LoVo (cell line): ENCODE results near the gene YPEL4.

Experiments used
- DNase-seq: peaks from one replicate; pipeline ENCODE4 v3.0.0-alpha.2; 2016; ENCODE audit warnings: low spot score

The YPEL4 gene

DNA sequence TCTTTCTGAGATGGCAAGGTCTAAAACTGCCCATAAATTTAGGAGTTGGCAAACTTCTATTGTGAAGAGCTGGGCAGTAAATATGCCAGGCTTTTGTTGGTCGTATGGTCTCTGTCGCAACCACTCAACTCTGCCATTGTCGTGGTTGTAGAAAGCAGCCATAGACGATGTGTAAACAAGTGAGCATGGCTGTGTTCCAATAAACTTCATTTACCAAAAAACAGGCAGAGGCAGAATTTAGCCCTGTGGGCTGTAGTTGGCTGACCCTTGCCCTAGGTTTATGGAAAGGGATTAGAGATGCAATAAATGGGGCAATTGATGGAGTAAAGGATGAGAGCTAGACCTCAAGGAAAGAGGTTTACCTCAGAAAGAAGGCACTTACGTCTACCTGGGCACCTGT lies 17.6 kb downstream of the YPEL4 start:
- DNase-seq, result no peak

DNA sequence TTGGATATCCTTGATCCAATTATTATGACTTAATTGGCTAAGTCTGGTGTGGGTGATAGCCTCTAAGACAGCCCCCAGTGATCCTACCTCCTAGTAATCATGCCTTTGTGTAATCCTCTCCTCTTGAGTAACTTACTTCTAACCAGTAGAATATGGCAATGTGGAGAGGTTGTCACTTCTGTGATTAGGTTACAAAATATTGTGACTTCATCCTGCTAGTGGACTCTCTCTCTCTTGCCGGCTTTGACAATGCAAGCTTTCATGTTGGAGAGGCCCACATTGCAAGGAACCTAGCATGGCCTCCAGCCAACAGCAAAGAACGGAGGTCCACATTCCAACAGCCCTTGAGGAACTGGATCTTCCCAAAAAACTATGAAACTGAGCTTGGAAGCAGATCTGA lies 19.5 kb downstream of the YPEL4 start:
- DNase-seq, result no peak

DNA sequence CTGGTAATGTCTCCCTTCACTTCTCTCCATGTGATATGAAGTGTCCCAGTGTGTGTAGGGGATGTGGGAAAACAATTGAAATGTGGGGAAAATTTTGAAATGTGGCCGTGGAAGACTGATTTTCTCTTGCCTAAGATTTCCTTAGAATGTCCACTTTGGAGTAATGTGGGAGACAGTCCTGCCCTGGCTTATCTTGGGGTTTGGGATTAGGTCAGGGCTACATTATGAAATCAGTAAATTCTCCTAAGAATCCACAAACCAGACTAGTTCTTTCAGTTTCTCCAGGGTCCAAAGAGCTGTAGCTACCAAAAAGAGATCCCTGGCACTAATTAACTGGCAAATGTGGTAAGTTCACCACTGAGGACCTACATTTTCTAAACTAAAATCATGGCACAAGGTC lies 22.8 kb downstream of the YPEL4 start:
- DNase-seq, result no peak

DNA sequence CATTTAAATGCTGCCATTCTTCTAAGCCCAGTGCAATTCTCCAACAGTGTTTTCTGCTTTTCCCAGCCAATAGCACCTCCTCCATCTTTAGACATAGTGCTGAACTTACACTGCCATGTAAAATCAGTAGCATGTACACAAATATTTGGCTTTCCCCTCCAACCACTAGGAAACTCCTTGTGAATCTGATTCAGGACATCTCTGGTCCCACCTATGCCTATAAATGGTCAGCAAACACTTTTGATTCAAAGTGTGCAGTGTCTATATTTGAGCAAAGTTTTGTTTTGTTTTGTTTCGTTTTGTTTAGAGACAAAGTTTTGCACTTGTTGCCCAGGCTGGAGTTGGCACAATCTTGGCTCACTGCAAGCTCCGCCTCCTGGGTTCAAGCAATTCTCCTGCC lies 24.8 kb downstream of the YPEL4 start:
- no peak for DNase-seq

DNA sequence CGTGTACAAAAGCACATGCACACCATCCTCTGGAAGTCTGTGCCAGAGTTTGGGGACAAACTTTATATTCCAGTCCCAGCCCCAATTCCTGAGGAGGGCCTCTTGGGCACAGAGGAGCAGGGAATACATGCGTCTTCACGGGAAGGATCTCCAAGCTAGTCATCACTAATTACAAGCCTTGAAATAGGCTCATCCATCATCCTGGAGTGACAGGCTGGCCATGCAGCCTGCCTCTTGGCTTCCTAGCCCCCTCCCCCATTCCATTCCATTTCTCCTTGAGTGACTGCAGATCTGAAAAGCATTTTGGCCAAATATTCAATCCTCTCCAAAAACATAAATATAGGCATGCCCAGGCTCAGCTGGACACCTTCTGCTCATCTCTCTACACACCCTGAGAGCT lies 27.4 kb downstream of the YPEL4 start:
- no peak for DNase-seq

DNA sequence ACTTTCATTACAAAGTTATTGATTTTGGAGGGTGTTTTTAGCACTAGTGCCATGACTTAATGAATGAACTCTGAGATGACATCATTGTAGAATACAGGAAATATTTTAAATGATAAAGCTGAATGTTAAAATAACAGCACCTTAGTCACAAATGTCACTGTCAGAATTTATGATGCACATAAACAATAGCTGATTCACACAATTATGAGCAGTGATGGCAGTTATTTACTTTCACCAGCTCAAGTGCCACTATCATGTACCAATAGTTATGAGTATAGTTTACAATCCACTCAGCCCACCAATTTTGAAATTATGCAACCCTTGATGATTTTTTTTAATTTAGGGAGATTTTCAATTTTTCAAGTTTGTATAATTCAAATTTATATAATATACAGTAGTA lies 29.2 kb downstream of the YPEL4 start:
- DNase-seq, result no peak

DNA sequence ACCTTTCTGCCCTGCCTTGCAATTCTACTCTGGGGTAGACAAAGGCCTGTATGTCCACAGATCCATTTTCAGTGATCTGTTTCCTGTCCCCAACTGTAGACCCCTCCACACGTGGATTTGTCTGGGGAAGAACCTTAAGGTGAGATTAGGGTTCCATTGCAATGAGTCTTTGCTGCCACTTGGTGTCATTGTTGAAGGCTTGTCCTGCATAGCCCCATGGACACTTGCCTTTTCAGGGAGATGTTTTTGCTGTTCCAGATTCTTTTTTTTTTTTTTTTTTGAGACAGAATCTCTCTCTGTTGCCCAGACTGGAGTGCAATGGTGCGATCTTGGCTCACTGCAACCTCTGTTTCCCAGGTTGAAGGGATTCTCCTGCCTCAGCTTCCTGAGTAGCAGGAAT lies 30.4 kb downstream of the YPEL4 start:
- no peak for DNase-seq

DNA sequence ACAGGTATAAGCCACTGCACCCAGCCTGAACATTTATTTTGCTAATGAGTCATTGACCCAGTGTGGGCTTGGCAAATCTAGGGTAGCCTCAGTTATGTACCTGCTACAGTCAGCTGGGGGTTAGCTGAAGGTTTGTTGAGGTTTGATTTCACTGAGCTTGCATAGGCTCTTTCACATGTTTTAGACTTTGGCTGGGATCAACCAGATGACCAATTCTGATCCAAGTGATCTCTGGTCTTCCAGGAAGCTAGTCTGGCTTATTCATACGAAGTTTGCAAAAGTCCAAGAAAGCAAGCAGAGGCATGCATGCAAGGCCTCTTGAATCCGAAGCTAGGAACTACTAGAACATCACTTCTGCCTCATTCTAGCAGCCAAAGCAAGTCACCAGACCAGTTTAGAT lies 31.3 kb downstream of the YPEL4 start:
- no peak for DNase-seq

DNA sequence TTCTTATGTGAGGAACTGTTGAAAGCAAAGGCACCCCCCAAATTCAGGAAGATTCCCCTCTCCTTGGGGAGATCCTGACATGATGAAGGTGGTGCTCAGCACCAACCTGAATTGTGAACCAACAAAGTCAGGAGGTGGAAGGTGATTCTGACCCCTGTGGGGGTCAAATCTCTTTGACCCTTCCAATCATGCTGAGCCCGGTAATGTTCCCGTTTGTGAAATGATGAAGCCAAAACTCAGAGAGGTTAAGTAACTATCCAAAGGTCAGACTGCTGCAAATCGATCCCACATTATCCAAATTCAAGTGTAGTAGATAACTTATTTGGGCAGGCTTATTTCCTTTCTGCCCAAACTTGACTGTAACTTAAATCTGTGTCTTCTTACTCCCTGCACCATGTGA lies 33.1 kb downstream of the YPEL4 start:
- no peak for DNase-seq

DNA sequence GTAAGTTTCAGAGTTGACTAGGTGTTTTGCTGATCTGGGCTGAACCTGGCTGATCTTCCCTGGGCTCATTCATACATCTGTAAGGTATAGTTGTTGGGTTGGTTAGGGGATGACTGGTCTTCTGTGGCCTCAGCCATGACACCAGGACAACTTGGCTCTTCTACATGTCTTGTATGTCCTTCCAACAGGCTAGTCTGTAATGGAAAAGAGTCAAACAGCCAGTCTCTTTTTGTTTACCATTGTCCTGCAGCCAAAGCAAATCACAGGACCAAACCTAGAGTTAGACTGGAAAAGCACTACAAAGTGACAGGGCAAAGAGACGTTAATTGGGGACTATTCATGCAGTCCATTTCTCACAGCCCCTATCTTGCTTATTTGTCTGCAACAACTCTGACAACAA lies 34.4 kb downstream of the YPEL4 start:
- no peak for DNase-seq

DNA sequence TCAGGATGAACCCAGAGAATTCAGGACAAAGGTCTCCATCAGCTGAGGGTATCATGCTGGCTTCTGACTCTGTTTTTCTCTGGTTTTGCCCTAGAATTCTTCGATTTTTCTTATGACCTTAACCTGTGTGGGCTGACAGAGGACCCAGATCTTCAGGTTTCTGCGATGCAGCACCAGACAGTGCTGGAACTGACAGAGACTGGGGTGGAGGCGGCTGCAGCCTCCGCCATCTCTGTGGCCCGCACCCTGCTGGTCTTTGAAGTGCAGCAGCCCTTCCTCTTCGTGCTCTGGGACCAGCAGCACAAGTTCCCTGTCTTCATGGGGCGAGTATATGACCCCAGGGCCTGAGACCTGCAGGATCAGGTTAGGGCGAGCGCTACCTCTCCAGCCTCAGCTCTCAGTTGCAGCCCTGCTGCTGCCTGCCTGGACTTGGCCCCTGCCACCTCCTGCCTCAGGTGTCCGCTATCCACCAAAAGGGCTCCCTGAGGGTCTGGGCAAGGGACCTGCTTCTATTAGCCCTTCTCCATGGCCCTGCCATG lies 35.4 kb downstream of the YPEL4 start:
- no peak for DNase-seq

DNA sequence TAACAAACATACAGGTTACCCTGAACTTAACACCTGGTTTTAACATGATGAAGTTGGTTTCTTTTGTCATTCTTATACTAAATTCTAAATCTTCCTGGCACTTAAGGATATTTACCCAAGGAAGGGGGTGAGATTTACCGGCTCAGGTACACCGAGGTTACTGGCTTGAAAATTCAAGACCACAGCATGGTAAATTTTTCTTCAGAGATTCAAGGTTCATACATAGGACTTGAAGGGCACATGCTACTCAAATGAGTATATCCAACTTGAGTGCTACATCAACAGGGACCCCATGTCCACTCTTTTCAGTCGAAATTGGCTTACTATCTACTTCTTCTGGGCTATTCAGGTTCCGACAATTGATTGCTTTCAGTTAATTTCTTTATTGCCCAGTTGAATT lies 39.5 kb downstream of the YPEL4 start:
- no peak for DNase-seq

DNA sequence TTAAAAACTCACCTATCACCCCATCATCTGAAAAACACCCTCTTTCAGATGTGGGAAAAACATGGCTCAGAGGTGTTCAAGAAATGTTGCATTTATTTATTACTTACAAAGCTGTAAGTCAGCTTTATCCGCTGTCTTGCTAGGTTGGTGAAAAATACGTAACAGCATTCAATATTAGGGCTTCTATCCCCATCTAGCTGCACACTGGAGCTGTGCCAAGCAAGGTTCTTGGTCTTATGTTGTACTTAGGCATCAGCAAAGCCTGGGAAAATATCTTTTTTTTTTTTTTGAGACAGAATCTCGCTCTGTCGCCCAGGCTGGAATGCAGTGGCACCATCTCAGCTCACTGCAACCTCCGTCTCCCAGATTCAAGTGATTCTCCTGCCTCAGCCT lies 44.7 kb downstream of the YPEL4 start:
- DNase-seq, result no peak

DNA sequence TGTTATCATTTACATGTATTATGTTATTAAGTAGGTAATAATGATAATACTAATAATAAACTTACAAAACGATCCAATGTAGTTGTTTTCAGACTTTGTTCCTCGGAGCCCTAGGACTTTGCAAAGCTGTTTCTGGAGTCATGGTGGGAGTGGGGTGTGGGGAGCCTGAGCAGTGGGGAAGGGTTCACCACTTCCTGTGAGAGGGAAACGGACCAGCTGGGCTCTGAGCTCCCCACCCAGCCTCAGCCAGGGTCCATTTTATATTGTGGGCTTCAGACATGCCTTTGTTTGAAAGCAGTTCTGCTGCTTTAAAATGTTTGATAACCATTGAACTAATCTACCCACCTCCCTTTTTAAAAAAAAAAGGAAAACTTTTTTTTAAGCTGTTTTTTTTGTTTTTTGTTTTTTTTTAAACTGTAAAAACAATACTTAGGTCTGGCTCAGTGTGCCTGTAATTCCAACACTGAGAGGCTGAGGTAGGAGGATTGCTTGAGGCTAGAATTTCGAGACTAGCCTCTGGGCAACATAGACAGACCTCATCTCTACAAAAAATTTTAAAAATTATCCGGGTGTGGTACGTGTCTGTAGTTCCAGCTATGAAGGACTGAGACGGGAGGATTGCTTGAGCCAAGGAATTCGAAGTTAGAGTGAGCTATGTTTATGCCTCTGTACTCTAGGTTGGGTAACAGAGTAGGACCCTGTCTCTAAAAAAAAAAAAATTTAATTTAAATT lies 45.2 kb downstream of the YPEL4 start:
- no peak for DNase-seq

DNA sequence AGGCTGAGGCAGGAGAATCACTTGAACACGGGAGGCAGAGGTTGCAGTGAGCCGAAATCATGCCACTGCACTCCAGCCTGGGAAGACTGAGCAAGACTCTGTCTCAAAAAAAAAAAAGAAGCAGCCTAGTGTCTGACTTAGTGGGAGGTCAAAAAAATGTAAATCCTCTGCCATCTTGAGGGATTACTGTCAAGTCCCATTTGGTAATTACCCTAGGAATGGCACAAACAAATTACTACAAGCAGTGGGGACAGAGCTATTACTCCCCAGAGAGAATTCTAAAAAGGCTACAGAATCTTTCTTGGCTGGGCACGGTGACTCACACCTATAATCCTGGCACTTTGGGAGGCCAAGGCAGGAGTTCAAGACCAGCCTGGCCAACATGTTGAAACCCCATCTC lies 48.4 kb downstream of the YPEL4 start:
- DNase-seq, result no peak

DNA sequence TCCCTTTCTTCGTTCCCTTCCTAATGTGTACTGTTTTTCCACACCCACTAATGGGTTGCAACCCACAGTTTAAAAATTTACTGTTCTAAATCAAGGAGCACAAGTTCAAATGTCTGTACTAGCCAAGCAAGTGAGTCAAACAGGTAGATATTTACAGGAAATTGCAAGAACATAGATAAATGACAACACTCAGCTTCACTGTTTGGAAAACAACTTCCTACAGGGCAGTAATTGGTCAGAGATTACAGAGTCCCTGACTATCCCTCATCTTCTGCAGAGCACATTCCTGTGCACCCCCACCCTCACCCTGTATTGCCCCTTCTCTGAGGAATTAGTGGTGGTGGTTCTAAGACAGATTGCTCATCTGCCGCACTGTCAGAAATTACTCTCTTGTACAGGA lies 50.3 kb downstream of the YPEL4 start:
- DNase-seq, result no peak

DNA sequence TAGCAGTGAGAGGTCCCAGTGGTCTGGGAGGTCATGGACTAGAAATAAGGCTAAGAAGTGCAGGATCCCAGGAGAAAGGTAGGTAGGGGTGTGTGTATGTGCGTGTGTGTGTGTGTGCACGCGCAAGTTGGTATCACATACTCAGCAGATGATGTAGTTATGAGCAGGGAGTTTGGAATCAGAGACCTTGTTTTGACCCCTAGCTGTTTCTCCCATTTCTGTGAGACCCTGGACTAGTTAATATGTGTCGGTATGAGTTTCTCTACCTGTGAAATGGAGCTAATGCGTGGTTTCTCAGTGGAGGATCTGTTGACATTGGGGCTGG lies 50.9 kb downstream of the YPEL4 start:
- DNase-seq, result no peak

DNA sequence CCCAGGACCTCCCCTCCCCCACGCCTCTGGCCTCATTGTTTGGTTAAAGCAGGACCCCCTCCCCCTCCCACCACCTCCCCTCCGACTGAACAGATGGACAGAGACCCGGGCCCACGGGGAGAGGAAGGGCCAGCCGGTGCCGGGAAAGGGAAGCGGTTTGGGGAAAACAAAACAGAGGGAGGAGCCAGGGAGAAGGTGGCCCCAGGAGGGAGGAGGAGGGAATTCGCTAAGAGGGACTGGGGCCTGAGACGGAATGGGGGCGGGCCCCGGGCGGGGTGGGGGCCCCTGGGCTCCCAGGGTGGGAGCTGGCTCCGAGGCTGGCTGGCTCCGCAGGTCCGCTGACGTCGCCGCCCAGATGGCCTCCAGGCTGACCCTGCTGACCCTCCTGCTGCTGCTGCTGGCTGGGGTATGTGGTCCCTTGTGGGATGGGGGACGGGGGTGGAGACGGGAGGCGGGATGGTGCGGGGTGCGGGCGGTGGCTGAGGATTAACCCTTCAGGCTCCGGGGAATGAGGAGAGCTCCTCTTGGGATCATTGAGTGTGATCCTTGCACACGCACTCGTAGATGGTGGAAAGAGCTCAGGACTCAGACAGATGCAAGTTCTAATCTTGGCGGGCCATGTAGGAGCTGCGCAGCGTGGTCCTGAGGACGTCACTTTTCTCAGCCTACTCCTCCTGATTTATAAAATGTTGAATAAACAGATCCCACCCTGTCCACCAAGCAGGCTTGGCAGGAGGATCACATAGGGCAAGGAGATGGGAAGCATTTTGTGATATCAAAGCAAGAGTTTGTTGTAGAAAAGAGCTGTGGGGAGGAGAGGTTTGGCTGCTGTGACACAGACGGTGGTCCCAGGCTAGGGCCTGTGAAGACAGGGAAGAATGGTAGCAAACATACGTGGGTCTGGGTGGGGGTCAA lies 51.5 kb downstream of the YPEL4 start:
- DNase-seq, result no peak

DNA sequence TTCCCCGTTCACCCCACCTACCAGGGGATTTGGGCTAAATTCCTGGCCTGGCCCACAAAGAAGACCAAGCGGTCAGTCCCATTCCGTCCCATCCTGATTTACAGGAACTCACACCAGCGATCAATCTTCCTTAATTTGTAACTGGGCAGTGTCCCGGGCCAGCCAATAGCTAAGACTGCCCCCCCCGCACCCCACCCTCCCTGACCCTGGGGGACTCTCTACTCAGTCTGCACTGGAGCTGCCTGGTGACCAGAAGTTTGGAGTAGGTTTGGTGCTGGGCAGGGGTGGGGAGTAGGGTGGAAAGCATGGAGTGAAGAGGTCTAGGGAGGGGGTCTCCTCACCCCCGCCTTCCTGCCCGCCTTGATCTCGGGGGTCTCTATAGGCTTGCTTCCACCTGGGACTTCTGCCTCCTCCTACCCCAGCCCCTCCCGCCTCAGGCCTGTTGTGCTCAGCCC lies 52.2 kb downstream of the YPEL4 start, which contains the start of gene SERPING1:
SERPING1 (plus strand) TSS at position 225 of the 455 bp plus-strand sequence. CDS start 586 bp downstream, outside the sequence.
- no peak for DNase-seq

DNA sequence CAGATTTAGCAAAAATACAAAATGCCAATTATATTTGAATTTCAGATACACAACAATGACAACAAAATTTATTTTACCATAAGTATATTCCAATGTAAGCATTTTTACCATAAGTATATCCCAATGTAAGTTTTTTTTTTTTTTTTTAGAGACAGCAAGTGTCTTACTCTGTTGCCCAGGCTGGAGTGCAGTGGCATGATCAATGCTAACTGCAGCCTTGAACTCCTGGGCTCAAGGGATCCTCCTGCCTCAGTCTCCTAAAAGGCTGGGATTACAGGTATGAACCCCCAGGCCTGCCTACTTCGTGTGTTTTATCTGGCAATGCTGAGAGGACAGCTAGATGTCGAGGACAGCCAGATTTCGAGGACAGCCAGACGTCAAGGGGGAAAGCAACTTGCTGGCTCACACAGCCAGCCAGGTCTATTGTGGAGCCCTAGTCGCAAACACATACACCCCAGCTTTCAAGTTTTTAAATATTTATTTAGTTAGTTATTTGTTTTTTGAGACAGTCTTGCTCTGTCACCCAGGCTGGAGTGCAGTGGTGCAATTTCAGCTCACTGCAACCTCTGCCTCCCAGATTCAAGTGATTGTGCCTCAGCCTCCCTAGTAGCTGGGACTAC lies 53.3 kb downstream of the YPEL4 start:
- DNase-seq, result no peak
